Mucosa of descending colon (tissue), 3 donors: ENCODE results near the gene PRDX4. TPM values are rescaled to one million over a fixed set of nuclear protein-coding genes. Genes with fewer than 3 reads are reported as not detected.
A peak's percentile ranks its signal among the peaks of the same experiment; 100 is the strongest.

Experiments used
- ATAC-seq: fragments of 200-7000 bp; cut with Tn5 transposase; one replicate; pipeline ENCODE4 v1.9.1; 2020; ENCODE audit warnings: mild to moderate bottlenecking, moderate library complexity
- DNase-seq, 3 donors: peaks; one replicate each; pipeline ENCODE4 v3.0.0-alpha.2; 2020
- H3K36me3 ChIP-seq: fragments of 200-600 bp; one replicate; pipeline ENCODE4 v1.8.0; 2021; ENCODE audit warnings: low read depth, mild to moderate bottlenecking
- H3K4me1 ChIP-seq: fragments of 200-600 bp; one replicate; pipeline ENCODE4 v1.8.0; 2021; ENCODE audit warnings: low read depth, mild to moderate bottlenecking
- H3K4me3 ChIP-seq: fragments of 200-600 bp; one replicate; pipeline ENCODE4 v1.8.0; 2021; ENCODE audit warnings: mild to moderate bottlenecking
- H3K9me3 ChIP-seq: fragments of 200-600 bp; one replicate; pipeline ENCODE4 v1.8.0; 2021; ENCODE audit warnings: mild to moderate bottlenecking
- intact Hi-C, 2 donors: fragments of 100-400 bp; cut with DNase I in 1 of 2; cut with micrococcal nuclease in 1 of 2; formaldehyde crosslinking; loops; one replicate each; pipeline versions ENCODE4 v1.11.0 to v1.11.1; 2022; cut with DNase I, micrococcal nuclease
- long read RNA-seq, 2 donors: library from polyadenylated mRNA; unstranded; transcript quantifications; one replicate each; pipeline ENCODE4 v2.0.0, GENCODE V29; 2019 to 2021
- total RNA-seq, 3 donors: library from RNA; stranded (reverse); fragmentation: NEBNext Ultra II Directional in 2 of 3; extraction: Animal tissue kit (Norgen Biotek cat#: 25700) in 2 of 3; gene quantifications; one replicate each; pipeline versions ENCODE4 v1.2.1 to v1.2.4, GENCODE V29; 2021 to 2023
- TF ChIP-seq, protein P1 (sequence below): fragments of 200-600 bp; IDR thresholded peaks from one replicate; pipeline ENCODE4 v1.8.0; 2022; ENCODE audit warnings: antibody characterized with exemption, mild to moderate bottlenecking
- donor health status: DM: no; HTN: no; CAD: no; lungs with moderate emphysema.
- donor health status: DM: no; HTN: no; CAD: no.
- donor health status: DM: no; HTN: yes; CAD: no.

The PRDX4 gene
- 10 to 100 TPM; 23.4 to 58.5 (median 33.2) TPM for total RNA-seq
- long read RNA-seq, donor 1, transcript PRDX4-202 (7 exons, 1,005 nt) = major isoform, 37 of 38 reads
- long read RNA-seq, donor 1, partial matches to known transcripts = 0 of 38 reads
- long read RNA-seq, donor 1, other reads (novel, unspliced or antisense) = 1 of 38 reads
- long read RNA-seq, donor 2, transcript PRDX4-202 (7 exons, 1,005 nt) = major isoform, 81 of 83 reads
- long read RNA-seq, donor 2, partial matches to known transcripts = 1 of 83 reads
- long read RNA-seq, donor 2, other reads (novel, unspliced or antisense) = 1 of 83 reads

DNA sequence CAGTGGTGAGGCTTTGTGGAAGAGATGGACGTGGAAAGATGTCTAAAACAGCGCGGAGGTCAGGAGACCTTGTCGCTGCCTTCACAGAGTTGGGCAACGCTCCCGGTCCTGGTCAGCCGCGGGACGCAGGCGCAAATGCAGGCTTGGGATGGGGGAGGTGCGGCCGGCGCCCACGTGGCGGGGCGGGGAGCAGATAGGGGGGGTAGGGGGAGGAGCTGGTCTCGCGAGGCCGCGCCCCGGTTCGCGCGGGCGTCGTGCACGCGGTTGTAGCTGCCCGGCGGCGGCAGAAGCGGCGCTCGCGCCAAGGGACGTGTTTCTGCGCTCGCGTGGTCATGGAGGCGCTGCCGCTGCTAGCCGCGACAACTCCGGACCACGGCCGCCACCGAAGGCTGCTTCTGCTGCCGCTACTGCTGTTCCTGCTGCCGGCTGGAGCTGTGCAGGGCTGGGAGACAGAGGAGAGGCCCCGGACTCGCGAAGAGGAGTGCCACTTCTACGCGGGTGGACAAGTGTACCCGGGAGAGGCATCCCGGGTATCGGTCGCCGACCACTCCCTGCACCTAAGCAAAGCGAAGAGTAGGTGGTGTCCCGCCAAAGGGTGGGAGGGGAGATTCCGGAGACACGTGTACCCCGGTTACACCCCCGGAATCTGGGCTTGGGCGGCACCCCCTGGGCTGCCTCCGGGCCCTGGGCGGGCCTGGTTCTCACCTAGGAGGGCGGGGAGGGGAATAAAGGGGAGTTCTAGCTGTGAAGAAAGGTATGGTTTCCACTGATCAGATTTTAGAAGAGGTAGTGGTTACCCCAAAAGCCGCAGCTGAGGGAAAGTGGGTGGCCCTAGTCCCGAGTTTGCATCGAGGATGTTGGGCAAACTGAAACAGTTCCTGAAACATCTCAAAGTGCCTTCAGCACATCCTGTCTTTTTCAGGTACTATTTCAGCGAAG, at the start of gene PRDX4:
Gene PRDX4 (plus strand): TSS at position 255 of the 939 bp plus-strand sequence. CDS start 78 bp downstream, at position 333.
- Histone ChIP-seq H3K9me3 (no peaks in the 10 kb centered on the region), H3K36me3 (no peaks in the 10 kb centered on the region), H3K4me3 (peak within 1 kb of the TSS; percentile 14), H3K4me1 (no peaks in the 10 kb centered on the region)
- intact Hi-C loops = no loop called here
- ATAC-seq (peak; percentile 100), DNase-seq (peak; percentile 86 to 92 (median 91))
- TF ChIP-seq, protein P1, sequence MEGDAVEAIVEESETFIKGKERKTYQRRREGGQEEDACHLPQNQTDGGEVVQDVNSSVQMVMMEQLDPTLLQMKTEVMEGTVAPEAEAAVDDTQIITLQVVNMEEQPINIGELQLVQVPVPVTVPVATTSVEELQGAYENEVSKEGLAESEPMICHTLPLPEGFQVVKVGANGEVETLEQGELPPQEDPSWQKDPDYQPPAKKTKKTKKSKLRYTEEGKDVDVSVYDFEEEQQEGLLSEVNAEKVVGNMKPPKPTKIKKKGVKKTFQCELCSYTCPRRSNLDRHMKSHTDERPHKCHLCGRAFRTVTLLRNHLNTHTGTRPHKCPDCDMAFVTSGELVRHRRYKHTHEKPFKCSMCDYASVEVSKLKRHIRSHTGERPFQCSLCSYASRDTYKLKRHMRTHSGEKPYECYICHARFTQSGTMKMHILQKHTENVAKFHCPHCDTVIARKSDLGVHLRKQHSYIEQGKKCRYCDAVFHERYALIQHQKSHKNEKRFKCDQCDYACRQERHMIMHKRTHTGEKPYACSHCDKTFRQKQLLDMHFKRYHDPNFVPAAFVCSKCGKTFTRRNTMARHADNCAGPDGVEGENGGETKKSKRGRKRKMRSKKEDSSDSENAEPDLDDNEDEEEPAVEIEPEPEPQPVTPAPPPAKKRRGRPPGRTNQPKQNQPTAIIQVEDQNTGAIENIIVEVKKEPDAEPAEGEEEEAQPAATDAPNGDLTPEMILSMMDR = no peak

DNA sequence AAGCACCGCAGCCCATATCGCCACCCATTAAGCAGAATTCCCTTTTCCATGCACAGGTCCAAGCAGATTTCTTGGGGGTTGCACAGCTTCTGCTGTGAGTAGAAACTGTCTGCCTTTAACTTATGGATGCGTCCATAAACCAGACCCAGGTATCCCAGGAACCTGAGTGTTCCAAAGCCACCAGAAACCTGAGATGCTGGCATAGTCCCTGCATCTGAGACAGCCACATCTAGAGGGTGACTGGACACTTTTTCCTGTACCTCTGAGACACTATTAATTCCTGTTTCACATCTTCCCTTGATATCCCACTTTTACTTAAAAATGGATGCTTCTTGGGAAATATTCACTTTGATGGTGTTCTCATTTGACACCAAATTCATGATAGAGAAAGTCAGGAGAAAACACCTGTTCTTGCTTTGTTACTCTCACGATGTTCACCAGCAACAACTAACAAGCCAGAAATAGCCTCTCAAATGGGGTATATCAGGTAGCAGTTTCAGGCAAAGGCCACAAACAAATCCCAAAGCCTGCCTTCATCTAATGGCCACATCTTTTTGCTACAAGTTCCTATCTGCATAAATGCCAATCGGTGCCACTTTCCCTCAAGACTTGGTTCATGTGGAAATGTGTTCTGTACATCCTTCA, 45.5 kb upstream of the PRDX4 start:
- DNase-seq = no peak
- TF ChIP-seq, protein P1 = no peak
- ATAC-seq = no peak
- Histone ChIP-seq H3K36me3 (no peaks in the 10 kb centered on the region), H3K4me1 (no peaks in the 10 kb centered on the region), H3K9me3 (no peaks in the 10 kb centered on the region), H3K4me3 (no peak overlapping the region)
- intact Hi-C loops = no loop called here

DNA sequence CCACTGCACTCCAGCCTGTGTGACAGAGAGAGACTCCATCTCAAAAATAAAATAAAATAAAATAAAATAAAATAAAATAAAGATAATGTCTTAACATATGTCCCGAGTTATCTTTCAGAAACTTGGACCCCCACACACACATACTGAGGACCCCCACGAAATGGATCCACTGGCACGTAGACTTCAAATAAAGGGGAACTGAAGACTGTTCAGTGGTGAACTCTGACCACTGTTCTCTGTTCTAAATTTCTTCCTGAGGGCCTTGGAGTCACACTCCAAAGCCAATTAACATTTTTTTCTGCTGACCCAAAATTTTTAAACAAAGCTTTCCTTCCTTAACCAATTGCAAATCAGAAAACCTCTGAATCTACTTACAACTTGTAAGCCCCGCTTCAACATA, 43.5 kb upstream of the PRDX4 start:
- TF ChIP-seq, protein P1 = no peak
- Histone ChIP-seq H3K4me3 (no peak overlapping the region), H3K36me3 (no peaks in the 10 kb centered on the region), H3K9me3 (no peaks in the 10 kb centered on the region), H3K4me1 (no peaks in the 10 kb centered on the region)
- ATAC-seq = no peak
- no peak for DNase-seq
- intact Hi-C loops = no loop called here

DNA sequence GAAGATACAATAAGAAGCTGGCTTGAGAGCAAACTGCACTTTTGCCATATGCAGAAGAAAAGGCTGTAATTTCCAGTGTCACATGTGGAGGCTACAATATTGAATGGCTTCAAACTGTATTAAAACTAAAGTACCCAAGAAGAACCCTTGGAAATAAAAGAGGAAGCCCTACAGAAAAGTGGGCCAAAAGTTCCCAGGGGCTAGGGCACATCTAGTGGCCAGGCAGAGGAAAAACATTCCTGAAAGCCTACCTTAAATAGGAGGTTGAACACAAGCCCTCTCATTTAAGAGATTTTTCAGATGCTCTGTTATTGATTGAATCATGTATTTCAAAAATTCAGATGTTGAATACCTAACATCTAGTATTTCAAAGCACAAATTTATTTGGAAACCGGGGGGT, 40.6 kb upstream of the PRDX4 start:
- H3K4me1 ChIP-seq = no peaks in the 10 kb centered on the region
- intact Hi-C loops = no loop called here
- no peak overlapping the region for H3K4me3 ChIP-seq
- no peaks in the 10 kb centered on the region for H3K36me3 ChIP-seq
- ATAC-seq (no peak), DNase-seq (no peak)
- TF ChIP-seq, protein P1 = no peak
- no peaks in the 10 kb centered on the region for H3K9me3 ChIP-seq

DNA sequence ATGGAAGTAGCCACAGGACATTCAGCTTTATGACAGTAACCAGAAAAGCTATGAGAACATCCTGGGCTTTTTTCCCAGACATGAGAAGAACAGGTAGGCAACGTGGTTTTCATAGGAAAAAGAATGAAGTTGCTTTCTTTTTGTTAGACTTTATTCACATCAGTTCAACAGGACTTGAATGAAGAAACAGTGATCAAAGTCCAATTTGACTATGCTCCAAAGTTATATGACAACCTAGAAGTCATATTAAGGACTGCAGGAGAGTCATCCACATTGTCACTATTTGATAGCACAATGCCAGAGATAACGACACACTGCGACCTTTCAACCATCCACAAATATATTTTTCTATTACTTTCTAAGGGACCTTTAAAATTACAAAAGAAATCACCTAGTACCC, 39.2 kb upstream of the PRDX4 start:
- H3K36me3 ChIP-seq = no peaks in the 10 kb centered on the region
- intact Hi-C loops = no loop called here
- TF ChIP-seq, protein P1 = no peak
- H3K9me3 ChIP-seq = no peaks in the 10 kb centered on the region
- DNase-seq = no peak
- H3K4me1 ChIP-seq = no peaks in the 10 kb centered on the region
- H3K4me3 ChIP-seq = no peak overlapping the region
- no peak for ATAC-seq
